GM21423 (cell line): ENCODE data around the gene COL18A1.

ENCODE experiments used
- ATAC-seq: cut with Tn5 transposase; IDR thresholded peaks from one replicate; pipeline ENCODE4 v1.9.1; 2021; ENCODE audit warnings: mild to moderate bottlenecking, moderate library complexity; ENCODE audit not compliant: unreplicated experiment

The COL18A1 gene

GRCh38 chr21:45381865-45382696, 22.9 kb upstream of the COL18A1 start:
- ATAC-seq, result no peak

GRCh38 chr21:45382697-45382997, 22.3 kb upstream of the COL18A1 start:
- no peak for ATAC-seq

DNA sequence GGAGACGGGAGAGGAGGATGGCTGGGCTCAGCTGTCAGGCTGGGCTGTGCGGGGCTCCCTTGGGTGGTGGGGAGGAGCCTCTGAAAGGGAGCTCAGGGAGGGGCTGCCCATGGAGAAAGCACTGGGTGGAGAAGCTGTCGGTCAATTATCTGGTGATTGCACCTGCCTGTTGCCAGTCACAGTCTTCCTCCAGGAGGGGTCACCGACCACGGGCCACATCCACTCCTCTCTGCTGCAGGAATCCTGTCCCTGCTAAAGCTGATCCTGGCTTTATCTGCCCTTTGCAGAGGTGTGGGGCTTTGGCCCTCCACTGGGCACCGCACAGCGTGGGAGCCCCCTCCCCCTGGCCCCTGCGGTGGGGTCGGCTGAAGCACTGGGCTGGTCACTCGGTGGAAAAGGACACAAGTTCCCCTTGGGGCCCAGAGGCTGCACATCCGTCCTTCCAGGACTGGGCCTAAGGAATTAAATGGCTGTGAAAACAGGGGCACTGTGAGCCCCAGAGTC, 21.8 kb upstream of the COL18A1 start:
- ATAC-seq, result no peak

- ATAC-seq, result no peak
Measured at GRCh38 chr21:45383615-45384201, 21.3 kb upstream of the COL18A1 start.

DNA sequence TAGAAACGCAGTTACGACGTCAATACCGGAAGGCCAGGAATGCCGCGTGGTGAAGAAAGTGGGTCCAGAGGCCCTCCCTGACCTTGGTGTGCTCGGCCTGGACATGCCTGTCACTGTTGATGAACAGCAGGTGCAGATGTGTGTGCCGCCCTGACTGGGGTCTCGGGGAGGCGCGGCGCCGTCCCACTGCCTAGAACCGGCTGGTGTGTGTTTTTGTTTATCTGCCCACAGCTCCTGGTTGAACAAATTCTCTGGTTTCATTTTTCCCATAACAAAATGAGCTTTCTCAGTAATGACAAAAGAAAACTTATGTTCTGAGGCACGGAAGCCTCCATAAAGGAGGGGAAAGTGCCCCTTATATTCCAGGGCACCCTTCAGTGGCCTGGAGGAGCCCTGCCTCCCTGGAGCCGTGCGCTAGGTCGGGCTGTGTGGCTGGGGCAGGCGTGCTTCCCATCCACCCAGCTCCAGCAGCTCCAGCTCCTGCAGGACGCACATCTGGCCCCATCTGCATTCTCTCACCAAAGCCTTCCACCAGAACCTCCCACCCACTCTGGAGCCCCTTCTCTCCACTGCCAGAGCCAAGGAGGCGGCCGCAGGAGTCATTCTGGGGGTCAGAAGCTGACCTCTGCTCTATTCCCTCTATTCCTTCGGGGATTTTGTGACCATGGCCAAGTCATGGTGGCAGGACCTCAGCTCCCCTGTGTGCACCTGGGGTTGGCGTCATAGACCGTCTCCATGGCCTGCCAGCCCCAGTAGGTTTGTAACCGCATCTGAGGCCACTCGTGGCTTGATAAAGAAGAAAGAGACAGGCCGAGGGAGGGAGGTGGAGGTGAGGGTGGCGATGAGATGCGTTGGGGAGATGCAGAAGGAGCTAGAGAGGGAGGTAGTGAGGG, 20.1 kb upstream of the COL18A1 start:
- ATAC-seq, result no peak

DNA sequence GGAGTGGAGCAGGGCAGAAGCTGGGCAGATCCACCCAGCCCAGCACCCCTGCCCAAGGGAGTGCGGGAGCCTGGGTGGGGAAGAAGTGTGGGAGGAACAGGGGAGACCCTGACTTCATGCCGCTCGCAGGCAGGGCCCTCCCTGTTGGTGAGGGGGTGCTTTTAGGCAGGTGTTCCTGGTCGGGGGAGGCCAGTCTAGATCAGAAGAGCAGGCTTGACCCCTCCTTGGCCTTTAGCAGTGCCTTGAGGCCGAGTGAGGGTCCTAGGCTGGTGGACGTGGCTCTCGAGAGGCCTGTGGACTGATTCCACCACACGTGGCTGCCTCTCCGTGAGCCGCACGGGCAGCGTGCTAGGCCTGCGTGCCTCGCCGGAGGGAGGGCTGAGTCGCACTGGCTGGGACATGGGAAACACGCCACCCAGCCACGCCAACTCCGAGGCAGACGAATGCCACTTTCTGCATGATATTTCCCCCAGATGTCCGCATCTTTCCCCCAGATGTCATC, 19.4 kb upstream of the COL18A1 start:
- ATAC-seq, result no peak

GRCh38 chr21:45386336-45386727, 18.6 kb upstream of the COL18A1 start:
- no peak for ATAC-seq

DNA sequence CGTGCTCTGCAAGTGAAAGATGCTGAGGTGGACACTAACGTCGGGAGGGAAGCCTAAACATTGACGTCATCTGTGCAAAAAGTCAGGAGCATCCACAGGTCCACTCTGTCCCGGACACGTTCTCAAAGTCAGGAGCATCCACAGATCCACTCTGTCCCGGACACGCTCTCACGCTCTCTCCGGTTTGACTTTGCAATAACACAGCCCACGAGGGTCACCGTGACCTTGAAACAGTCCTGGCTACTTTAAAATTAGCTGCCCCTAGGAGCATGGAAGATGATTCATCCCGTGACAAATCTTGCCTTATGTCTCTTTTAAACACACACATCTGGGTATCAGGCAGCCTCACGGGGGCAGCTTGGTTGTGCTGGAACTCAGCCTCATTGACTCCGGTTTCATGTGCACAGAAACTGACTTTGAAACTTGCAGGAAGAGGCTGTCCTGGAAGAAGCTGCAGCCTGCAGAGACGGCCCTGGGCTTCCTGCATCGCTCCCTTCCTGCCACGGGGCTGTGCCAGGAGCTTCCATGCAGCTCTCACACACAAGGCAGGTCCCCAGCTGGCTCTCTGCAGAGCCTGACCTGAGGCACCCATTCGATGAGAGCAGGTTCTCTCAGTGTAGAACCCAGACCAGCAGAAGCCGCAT, 18.1 kb upstream of the COL18A1 start:
- ATAC-seq, result no peak

DNA sequence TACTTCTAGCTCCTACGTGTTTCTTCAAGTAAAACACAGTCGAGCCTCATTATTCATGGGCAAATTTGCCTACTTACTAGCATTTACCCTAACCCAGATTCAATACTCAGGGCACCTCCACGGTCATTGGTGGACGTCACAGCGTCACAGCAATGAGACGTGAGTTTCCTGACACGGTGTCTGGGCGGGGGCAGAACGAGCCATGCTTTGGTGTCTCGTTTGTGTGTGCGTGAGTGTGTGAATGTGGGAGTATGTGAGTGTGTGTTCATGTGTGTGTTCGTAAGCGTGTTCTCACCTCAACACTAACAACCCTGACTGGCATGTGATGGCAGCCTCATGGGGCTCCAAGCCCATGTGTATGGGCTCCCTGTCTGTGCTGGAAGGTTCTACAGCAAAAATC, 17.5 kb upstream of the COL18A1 start:
- no peak for ATAC-seq

DNA sequence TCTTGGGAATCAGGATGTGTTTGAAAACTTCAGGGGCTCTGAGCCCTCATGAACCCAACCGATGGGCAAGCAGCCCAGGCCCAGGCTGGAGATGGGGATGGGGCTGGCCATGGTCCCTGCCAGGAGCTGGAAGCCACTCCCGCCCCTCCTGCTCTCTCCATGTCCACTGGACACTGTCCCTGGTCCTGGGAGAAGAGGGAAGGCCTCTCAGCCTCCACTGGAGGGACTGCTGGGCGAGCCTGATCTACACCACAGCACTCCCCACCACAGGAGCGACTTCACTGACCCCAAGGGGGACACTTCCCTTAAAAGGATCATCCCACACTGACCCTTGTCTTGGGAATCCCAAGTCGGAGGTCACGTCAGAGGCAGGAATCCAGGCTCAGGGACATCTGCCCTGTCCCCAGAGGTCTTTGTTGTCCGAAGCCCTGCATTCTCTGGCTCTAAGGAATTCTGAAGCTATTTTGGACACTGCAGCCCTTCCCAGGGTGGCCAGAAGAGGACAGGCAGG, 16.9 kb upstream of the COL18A1 start:
- no peak for ATAC-seq

GRCh38 chr21:45388611-45389296, 16.2 kb upstream of the COL18A1 start:
- ATAC-seq, result no peak

DNA sequence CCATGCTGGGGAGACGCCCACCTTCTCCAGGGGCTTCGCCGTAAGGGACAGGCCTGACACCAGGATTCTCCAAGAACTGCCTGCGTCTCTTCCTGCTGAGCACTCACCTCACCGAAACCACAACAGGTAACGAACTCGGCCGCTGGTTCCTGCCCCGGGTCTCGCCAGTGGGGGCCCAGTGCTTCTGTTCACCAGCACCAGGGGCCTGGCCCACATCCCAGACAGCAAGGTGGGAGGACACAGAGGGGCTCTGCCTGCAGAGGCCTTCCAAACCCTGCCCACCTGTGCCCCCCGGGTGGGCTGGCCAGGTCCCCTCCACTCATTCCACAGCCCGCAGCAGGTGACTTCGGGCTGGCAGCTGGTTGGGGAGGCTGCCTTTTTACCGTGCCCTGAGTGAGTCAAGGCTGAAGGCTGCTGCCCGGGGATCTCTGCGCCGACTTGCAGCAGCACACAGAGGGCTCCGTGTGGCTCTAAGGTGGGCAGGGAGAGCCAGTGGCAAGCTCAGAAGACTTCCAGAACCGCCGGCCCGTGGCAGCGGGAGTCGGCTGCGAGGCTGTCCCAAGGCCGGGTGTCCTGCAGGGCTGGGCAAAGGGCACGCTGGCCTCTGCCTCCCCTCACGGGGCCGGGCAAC, 14.7 kb upstream of the COL18A1 start:
- no peak for ATAC-seq

- no peak for ATAC-seq
Measured at GRCh38 chr21:45390831-45391742, 13.9 kb upstream of the COL18A1 start.

DNA sequence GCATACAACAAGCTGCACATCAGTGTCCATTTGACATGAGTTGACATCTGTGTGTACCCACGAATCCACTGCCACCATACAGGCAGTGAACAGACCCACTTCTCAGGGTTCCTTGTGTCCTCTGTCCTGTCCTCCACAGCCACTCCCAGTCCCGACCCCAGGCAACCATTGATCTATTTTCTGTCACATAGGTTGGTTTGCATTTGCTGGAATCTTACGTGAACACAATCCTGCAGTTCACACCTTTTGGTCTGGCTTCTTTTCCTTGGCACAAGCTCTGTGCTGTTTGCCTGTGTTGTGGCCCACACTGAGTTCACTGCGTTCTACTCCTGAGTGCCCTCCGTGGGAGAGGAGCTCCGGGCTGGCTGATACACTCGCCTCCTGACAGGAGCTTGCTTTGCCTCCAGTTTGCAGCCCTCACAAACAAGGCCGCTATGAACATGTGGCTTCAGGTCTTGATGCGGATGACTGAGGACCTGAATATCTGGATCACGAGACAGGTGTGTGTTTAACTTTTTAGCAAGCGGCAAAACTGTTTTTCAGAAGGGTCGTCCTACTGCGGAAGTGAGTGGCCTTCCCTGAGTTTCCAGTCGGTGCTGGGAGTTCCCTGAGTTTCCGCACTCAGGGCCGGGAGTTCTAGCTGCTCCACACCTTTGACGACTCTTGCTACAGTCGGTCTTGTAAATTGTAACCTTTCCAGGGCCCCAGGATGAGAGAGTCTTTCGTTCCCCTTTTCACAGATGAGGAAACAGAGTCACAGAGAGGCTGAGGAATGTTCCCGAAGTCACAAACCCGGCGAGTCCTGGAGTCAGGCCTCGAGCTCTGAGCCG, 13.0 kb upstream of the COL18A1 start:
- ATAC-seq, result no peak

GRCh38 chr21:45392573-45392971, 12.4 kb upstream of the COL18A1 start:
- no peak for ATAC-seq

DNA sequence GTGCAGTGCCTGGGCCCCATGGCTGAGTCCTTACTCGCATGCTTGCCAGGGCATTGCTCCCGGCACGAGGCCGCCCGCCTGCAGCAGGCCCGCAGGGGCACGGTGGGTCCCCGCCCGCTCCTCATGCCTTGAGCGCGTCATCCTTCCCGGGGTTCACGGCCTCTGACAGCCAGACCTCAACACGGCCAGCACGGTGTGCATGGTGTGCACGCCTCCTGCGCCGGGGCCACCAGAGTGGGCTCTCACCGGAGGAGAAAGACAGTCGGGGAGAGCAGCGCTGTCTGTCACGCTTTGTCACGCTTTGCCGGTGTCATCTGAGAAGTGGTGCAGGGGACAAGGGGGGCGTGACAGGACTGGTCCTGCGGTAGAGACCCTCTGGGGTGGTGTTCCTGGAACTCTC, 11.9 kb upstream of the COL18A1 start:
- ATAC-seq, result no peak

DNA sequence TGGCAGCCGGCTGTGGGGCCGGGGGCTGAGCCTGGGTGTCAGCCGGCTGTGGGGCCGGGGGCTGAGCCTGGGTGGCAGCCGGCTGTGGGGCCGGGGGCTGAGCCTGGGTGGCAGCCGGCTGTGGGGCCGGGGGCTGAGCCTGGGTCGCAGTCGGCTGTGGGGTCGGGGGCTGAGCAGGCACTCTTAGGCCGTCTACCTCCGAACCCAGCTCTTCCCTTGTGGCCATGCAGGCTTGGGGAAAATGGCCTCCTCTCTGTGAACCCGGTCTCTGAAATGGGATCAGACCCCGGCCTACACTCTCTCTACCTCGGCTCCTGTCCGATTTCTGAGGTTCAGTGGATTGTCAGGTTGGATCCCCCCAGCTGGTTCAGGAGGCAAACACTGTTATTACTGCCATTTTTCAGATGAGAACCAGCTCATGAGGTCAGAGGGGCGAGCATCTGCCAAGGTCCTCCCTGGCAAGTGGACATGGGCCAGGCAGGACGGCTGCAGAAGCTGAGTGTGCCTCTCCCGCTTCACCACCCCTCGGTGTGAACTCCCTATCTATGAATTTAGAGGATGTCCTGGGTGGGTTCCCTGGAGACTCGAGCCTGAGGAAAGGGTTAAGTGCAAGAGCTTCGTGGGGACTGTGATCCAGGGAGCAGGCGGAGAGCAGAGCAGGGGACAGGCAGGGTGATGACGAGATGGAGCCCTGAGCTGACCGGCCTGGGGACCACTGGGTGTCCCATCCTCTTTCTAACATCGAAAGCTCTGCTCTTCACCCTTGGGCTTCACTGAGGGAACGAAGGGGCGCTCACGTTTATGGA, 10.9 kb upstream of the COL18A1 start:
- no peak for ATAC-seq
